SK-MEL-5 (cell line): ENCODE results near the gene OR13G1. TPM values are rescaled to one million over a fixed set of nuclear protein-coding genes. Genes with fewer than 3 reads are reported as not detected.
"Not testable (repeated sequence)": the region's sequence is repeated elsewhere in the genome, so short reads cannot be mapped to it uniquely, and the experiment has no call there.

Experiments
- DNase-seq: peaks from one replicate; pipeline ENCODE4 v3.0.0-alpha.2; 2016; ENCODE audit warnings: low read depth, low spot score
- in situ Hi-C: cut with HindIII; loops from 2 replicates; pipeline ENCODE4 v1.10.0; 2016; ENCODE audit warnings: low sequenced_read_pairs, high pct_unique_total_duplicates, low pct_unique_long_range_greater_than_20kb
- polyA plus RNA-seq, 2 experiments: library from polyadenylated mRNA; depleted of rRNA; stranded (reverse); fragments of >200 nt; gene quantifications; 2 replicates each; pipeline ENCODE4 v1.2.3, GENCODE V29; 2015
- total RNA-seq: library from RNA; depleted of rRNA; stranded (reverse); fragments of >200 nt; shearing (Covaris generic); gene quantifications from 2 replicates; pipeline ENCODE4 v1.2.3, GENCODE V29; 2014; rRNA removed

OR13G1 gene, protein sequence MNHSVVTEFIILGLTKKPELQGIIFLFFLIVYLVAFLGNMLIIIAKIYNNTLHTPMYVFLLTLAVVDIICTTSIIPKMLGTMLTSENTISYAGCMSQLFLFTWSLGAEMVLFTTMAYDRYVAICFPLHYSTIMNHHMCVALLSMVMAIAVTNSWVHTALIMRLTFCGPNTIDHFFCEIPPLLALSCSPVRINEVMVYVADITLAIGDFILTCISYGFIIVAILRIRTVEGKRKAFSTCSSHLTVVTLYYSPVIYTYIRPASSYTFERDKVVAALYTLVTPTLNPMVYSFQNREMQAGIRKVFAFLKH
- not detected in 2 replicates for total RNA-seq
- not detected in 2 replicates for polyA plus RNA-seq (2015; cell fraction: cytosol; rRNA removed)
- polyA plus RNA-seq (2015; cell fraction: nucleus; rRNA removed), result not detected in 2 replicates

DNA sequence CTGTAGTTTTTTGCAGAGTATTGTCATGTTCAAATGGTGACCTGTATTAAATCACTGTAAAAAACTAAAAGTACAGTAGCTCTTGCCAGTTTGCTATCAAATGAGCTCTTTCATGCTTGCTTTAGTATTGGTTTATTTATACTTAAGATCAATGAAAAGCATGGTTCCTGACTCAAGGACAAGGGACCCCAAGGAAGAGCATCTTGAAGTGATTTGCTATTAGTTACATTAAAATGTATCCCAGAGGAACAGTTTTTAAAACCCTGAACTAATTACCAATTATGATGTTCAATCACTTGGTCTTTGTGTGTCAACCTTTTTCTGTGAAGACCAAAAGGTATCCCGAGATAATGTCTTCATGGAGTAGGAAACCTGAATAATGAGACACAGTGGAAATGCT is at the start of gene OR13G1:
Gene OR13G1 (minus strand): TSS at position 101 of the 400 bp plus-strand sequence. CDS start 6,698 bp downstream, outside the sequence.
- no peak for DNase-seq
- in situ Hi-C loops, result no loop called here

DNA sequence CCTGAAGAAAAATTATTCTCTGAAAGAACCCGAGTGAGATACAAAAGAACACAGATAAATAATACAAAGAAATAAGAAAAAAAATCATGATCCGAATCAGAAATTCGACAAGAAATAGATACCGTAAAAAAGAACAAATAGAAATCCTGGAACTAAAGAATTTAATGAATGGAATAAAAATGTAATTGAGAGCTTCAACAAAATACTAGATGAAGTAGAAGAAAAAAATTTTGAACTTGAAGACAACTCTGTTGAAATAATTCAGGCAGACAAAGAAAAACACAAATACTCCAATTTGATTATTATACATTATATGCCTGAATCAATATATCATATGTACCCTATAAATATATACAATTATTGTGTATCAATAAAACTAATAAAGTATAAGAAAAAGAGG is 41.7 kb upstream of the OR13G1 start:
- in situ Hi-C loops, result no loop called here
- no peak for DNase-seq

DNA sequence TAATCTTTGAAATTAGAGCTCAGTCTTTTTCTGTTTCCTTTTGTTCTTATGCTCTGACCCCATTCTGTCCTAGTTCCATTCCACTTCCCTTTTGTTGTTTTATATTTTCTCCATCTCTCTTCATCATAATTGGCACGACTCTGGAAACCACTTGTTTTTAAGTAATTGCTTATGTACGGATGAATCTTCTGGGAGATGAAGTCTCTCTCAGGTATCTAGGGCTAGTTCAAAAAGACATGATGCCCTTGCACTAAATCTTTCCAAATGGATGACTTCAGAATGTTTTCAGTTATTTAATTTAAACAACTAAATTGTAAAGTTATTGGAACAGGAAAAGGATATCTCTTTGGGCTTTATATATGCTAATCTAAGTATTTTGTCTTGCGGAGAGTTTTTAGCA is 37.0 kb upstream of the OR13G1 start, which contains the start of gene OR6F1:
Gene OR6F1 (minus strand): TSS at position 101 of the 400 bp plus-strand sequence. CDS start 3,891 bp downstream, outside the sequence.
- no peak for DNase-seq

DNA sequence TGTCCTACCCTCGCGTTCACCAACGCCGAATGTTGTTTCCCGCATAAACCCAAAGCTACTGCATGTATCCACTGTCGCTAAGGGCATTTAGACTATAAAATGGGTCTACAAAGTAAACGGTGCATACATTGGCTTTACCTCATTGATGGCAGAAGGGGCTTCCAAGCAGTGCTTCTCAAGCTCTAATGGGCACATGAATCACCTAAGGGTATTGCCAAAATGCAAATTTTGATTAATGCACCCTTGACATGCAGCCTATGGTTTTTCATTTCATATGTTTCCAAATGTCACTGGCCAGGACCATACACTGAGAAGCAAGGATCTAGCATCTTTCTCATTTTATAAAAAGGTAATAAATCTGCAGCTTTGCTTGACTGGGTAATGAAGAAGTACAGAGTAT is 34.2 kb upstream of the OR13G1 start:
- in situ Hi-C loops, result no loop called here
- no peak for DNase-seq

More for the DNA sequence above, 37.0 kb upstream of the OR13G1 start, which contains the start of gene OR6F1:
- in situ Hi-C loops, result no loop called here

DNA sequence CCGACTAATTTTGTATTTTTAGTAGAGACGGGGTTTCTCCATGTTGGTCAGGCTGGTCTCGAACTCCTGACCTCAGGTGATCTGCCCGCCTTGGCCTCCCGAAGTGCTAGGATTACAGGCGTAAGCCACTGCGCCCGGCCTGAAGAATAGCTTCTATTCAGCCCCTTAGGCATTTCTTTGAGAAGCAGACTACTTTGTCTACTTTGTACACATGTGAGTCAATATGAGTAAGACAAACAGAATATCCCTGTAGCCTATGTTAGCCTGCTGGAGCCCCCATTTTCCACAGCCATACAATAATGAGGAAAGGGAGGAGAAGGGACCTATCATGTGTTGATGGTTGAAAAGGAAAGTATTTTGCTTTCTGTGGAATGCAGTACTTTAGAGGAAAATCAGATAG is 31.1 kb upstream of the OR13G1 start:
- DNase-seq, in situ Hi-C loops: not testable (repeated sequence)

DNA sequence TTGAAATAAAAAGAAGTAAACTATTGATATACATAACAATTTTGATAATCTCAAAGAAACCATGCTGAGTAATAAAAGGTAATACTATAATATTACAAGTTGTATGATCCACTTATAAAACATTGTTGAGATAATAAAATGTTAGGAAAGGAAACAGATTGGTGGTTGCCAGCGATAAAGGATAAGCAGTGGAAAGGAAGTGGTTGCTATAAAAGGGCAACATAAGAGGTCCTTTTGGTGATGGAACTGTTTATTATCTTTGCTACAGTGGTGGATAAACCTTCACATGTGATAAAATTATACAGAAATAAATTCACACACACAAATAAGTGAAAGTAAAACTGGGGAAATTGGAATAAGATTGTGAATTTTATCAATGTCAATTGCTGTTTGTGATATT is 21.8 kb upstream of the OR13G1 start:
- in situ Hi-C loops, result no loop called here
- DNase-seq, result no peak

DNA sequence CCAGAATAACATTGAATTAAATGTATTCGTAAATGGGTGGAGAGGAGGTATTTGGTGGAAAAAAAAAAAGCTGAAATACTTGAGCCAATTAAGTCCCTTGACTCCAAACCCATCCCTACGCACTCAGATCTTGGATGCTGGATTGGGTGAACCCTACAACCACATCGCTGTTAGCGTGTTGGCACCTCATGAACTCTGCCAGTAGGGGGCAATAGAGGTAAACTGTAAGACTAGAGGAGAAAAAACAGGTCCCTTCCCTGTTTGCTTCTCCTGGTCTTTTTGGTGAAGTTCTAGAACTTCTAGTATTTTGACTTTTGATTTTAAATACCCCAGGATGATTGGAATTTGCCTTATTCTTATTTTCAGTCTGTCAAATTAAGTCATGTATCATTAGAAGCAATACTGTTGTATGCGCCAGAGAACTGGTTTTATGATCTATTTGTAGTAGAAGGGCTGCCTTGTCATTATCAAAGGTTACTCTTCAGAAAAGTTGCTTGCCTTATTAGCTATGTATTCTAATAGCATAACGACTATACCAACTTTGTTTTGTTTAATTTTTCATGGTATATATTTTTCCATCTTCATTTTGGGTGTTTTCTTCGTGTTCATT is 1.9 kb upstream of the OR13G1 start:
- peak; percentile 79 for DNase-seq

DNA sequence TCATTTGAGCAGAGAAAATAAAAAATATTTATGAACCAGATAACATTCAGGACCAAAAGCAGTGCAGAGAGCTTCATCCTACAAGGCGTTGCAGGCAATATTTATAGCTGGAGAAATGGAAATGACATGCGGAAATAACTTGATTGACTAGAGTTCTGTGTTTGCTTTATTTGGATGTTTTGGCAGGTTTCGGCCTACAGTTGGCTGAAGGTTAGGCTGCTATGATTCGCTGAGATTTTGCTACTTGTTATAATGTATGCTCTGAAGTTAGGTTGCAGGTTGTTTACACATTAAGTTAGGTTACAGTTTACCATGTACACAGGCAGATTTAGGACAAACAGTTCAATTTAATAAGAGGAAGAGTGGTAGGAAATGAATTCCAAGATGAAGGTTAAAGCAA is 632 bp upstream of the OR13G1 start:
- no peak for DNase-seq
- in situ Hi-C loops, result no loop called here

More for the DNA sequence above, 1.9 kb upstream of the OR13G1 start:
- in situ Hi-C loops, result no loop called here

DNA sequence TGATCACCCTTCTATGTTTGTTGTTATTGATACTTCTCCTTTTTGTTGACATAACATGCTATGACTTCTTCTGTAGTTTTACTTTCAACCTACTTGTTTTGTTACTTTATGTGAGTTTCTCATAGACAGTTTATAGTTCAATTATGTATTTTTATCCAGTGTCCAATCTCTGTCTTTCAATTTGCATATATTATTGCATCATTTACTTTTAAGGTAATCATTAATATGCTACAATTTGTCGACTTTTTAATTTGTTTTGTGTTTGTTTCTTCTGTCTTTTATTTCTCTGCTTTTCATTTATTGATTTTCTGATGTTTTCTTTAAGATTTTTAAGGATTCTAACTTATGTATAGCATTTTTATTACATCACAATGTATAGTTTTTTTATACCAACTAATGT is 10.3 kb downstream of the OR13G1 start:
- in situ Hi-C loops, result no loop called here
- DNase-seq, result no peak

DNA sequence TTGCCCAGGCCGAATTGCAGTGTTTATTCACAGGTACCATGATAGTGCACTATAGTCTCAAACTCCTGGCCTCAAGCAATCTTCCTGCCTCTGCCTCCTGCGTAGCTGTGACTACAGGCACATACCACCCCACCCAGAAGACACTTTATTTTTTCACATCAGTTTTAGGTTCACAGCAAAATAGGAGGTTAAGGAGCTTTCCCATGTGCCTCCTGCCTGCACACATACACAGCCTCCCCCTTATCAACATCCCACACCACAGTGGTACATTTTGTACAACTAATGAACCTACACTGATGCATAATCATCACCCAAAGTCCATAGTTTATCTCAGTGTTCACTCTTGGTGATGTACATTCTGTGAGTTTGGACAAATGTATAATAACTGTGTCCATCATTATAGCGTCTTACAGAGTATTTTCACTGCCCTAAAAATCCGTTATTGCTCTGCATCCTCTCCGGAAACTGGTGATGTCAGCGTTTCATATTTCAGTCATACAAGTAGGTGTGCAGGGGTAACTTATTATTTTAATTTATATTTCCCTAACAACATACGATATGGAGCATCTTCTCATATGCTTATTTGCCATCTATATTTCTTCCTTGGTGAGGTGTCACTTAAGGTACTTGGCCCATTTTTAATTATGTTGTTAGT is 23.2 kb downstream of the OR13G1 start:
- in situ Hi-C loops, result no loop called here
- DNase-seq, result no peak

DNA sequence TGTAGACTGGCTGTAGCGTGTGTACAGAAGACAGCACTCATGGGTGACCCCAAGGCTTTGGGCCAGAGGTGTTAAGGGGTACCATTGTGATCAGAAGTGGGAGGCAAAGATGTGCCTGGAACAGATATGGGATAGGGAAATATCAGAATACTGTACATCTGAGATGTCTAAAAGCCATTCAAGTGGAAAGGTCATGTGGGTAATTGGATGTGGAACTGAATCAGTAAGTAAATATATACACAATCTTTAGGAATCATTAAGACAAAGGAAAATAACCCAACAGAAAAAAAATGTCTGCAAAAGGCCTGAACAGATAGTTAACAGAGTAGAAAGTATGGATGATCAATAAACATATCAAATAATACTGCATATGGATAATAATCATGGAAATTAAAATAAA is 26.5 kb downstream of the OR13G1 start:
- in situ Hi-C loops, result no loop called here
- no peak for DNase-seq

DNA sequence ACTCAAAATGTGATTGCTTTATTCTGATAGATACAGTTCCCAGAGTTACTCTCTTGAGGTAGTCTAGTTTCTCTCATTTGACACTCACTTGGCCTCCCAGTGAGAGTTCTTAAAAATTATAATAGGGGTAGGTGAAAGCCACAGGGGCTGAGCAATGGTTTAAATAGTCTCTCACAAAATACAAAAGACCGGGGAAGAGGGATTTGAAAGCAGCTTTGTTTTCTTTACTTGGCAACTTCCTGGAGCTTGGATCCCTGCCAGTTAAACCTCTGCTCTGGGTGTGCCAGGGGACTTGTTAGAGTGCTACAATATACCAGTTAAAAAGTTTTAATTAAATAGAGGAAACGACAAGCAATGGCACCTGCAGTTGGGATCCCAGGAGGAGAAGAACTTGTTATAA is 31.7 kb downstream of the OR13G1 start:
- in situ Hi-C loops, result no loop called here
- no peak for DNase-seq

DNA sequence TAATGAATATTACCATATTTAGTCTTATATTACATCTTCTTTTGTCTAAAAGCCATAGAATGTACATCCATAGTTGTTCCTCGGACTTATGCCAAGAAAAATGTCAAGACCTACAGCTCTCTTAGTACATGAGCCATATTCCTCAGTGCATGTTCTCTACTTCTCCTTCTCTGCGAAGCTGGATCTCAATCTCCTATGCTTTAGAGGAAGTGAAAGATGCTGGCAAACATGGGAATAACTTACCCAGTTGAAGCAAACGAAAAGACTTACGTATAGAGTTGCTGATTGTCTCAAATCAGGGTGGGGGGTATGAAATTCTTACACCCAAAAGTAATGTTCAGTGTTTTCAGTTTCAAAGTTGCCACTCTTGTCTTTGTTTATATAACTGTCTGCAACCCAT is 32.7 kb downstream of the OR13G1 start:
- DNase-seq, result no peak
- in situ Hi-C loops, result no loop called here

DNA sequence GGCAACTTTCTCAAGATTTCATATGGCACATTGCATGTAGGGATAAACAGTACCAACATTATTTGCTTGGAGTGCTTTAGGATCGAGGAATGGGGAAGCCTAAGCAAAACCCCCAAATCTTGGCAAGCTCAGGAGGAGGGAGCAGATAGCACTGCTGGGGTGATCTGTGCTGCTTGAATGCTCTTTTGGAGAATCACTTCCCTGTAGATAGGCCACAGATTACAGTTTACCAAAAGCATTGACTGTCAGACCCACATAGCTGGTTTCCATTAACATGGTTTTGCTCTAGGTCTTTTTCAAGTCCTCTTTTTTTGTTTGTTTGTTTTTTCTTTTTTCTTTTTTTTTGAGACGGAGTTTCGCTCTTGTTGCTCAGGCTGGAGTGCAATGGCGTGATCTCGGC is 36.8 kb downstream of the OR13G1 start:
- DNase-seq, result no peak

DNA sequence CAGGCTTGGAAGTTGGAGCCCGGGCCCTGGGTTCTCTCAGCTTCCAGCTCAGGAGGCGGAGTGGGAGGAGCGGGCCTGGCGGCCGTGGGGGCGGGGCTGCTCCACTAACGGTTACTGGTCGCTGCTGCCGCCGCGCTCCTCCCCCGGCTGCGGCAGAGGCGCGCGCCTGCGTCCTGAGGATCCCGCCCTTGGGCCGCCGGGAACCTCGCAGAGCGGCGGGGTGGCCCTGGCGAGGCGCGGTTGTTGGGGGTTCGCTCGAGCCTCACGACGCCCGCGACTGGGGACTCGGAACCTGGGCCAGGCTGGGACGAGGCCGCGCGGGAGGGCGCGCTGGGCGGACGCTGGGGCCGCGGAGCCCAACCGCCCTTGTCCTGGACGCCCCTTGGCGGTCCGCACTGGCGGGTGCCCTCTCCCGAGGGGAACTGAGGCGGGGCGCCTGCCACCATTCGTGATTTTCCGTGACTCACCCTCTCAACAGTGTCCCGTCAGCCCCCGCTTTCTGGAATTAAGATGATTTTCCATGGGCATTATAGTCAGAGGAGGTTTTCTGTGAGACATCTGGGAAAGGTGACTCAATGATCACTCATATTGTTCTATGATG is 40.1 kb downstream of the OR13G1 start:
- in situ Hi-C loops, result no loop called here
- peak; percentile 8 for DNase-seq

More for the DNA sequence above, 36.8 kb downstream of the OR13G1 start:
- in situ Hi-C loops, result no loop called here

DNA sequence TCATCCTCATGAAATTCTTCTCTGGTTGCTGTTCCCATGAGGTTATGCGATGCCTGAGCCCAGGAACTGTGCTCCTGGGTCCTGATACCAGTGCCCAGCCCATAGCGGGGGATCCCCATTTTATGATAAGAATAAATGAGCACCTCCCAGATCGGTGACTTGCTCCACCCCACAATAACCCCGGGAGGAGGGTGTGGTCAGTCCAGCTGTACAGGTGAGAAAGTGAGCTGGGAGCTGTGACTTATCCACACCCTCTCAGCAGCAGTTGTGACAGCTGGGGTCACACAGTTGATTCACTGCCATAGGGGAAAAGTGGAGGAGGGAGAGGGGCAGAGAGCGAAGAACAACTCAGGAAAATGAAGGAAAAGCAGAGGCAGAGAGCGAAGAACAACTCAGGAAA is 40.8 kb downstream of the OR13G1 start:
- DNase-seq, result no peak
- in situ Hi-C loops, result no loop called here

DNA sequence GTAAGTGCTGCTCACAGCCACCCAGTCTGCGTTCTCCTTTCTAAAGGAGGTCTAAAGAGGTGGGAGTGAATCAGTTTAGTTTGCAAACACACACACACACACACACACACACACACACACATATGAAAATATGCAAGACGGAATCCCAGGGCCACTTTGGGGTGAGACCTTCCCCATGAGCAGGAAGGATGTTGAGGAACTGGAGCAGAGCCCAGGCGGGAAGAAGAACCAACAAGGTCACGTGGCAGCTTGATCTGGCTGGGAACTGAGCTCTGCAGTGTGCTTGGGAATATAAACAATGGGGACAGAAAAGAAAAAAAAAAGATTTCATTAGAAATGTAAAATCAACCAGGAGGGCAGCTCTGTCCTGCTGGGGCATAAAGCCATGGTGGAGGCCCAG is 41.5 kb downstream of the OR13G1 start:
- no peak for DNase-seq
- in situ Hi-C loops, result no loop called here

DNA sequence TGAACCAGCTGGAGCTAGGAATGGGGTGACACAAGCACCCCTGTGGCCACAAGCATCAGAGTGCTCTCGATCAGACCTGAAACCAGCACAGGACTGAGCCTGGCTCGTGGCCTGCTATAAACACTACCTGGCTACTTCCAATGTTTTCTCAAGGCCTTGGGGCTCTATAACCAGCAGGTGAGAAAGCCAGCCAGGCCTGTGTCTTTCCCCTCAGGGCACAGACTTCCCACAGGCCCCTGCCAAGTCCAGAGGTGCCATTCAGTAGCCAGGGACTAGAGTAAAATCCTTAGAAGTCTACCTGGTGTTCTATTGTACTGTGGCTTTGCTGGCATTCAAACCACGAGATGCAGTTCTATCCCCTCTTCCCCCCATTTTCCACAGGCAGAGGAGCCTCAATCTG is 51.6 kb downstream of the OR13G1 start:
- in situ Hi-C loops, result no loop called here

More for the DNA sequence above, 51.6 kb downstream of the OR13G1 start:
- DNase-seq, result no peak
